Panc1 (cell line): ENCODE measurements around the gene TSPAN2. TPM values are rescaled to one million over a fixed set of nuclear protein-coding genes. Genes with fewer than 3 reads are reported as not detected.

Experiments used
- ATAC-seq: fragments of 200-7000 bp; cut with Tn5 transposase; 2 replicates; pipeline ENCODE4 v1.9.1; 2020; ENCODE audit warnings: mild to moderate bottlenecking, moderate library complexity
- BruUV-seq: library from RNA; stranded (reverse); fragments of 400-500 nt; replicated peaks from 2 replicates; lab custom pipeline; 2021; lab: Mats Ljungman, UMichigan
- CTCF ChIA-PET: fragments of 300-600 bp; sonication (Branson Sonifier 250); formaldehyde crosslinking; loops from one replicate; lab custom pipeline; 2022; ENCODE audit warnings: antibody characterized with exemption; lab: Charles Lee
- POLR2A ChIA-PET: fragments of 300-600 bp; sonication (Branson Sonifier 250); formaldehyde crosslinking; loops from one replicate; lab custom pipeline; 2022; ENCODE audit warnings: antibody characterized with exemption; lab: Charles Lee
- DNase-seq: peaks from one replicate; pipeline ENCODE4 v3.0.0-alpha.2; 2010; ENCODE audit warnings: low read depth, low spot score
- H3K27ac ChIP-seq: 2 replicates; pipeline ENCODE4 v1.5.1; 2011; ENCODE audit warnings: mild to moderate bottlenecking, low read length, inconsistent platforms
- H3K27me3 ChIP-seq: fragments of 200-500 bp; sonication (Bioruptor generic); 2 replicates; pipeline ENCODE4 v1.6.0; 2014; ENCODE audit warnings: low read length, inconsistent platforms; ENCODE audit not compliant: control insufficient read depth, insufficient read depth
- H3K36me3 ChIP-seq: fragments of 200-500 bp; sonication (Bioruptor generic); 2 replicates; pipeline ENCODE4 v1.5.1; 2014; ENCODE audit warnings: inconsistent platforms, mild to moderate bottlenecking, low read length, moderate library complexity; ENCODE audit not compliant: control insufficient read depth, insufficient read depth
- H3K4me1 ChIP-seq: 2 replicates; pipeline ENCODE4 v1.5.1; 2011; ENCODE audit warnings: inconsistent platforms, mild to moderate bottlenecking, low read length, moderate library complexity; ENCODE audit not compliant: control insufficient read depth, insufficient read depth
- H3K4me3 ChIP-seq, 2 experiments: 2 replicates each; pipeline ENCODE4 v1.5.1; 2011 to 2012; ENCODE audit warnings: low read depth in 2 of 2, low read length in 2 of 2, mild to moderate bottlenecking in 2 of 2, inconsistent platforms in 1 of 2, moderate library complexity in 1 of 2
- H3K9me3 ChIP-seq: fragments of 200-500 bp; sonication (Bioruptor generic); 2 replicates; pipeline ENCODE4 v1.5.1; 2014; ENCODE audit warnings: low read depth, mild to moderate bottlenecking, inconsistent platforms, low read length, moderate library complexity; ENCODE audit not compliant: control insufficient read depth, insufficient read depth
- POLR2AphosphoS5 ChIP-seq: IDR thresholded peaks from 2 replicates; pipeline ENCODE4 v1.6.1; 2012; ENCODE audit warnings: mild to moderate bottlenecking, low read depth, low read length, moderate library complexity
- SIN3A ChIP-seq: IDR thresholded peaks from 2 replicates; pipeline ENCODE4 v1.6.1; 2012; ENCODE audit warnings: low read depth, mild to moderate bottlenecking, low read length, moderate library complexity, borderline replicate concordance; ENCODE audit not compliant: insufficient read depth
- TCF7L2 ChIP-seq: IDR thresholded peaks from 2 replicates; pipeline ENCODE4 v1.6.1; 2011; ENCODE audit warnings: mild to moderate bottlenecking, low read depth, low read length, inconsistent platforms
- in situ Hi-C: cut with HindIII; loops from 2 replicates; pipeline ENCODE4 v1.10.0; 2016; ENCODE audit warnings: low sequenced_read_pairs, low pct_unique_long_range_greater_than_20kb
- intact Hi-C: fragments of 100-400 bp; cut with micrococcal nuclease; formaldehyde crosslinking; loops from one replicate; pipeline ENCODE4 v1.10.0; 2022; ENCODE audit not compliant: unreplicated experiment
- total RNA-seq: library from RNA; stranded (reverse); gene quantifications from one replicate; pipeline ENCODE4 v1.2.1, GENCODE V29; 2021; ENCODE audit not compliant: unreplicated experiment
- TF ChIP-seq, protein P1 (sequence below), 2 experiments: IDR thresholded peaks; 2 replicates each; pipeline ENCODE4 v1.6.1; 2011 to 2012; ENCODE audit warnings: low read depth in 2 of 2, control low read depth in 1 of 2, low read length in 1 of 2, mild to moderate bottlenecking in 1 of 2, moderate library complexity in 1 of 2; ENCODE audit not compliant: insufficient read depth in 1 of 2
- TF ChIP-seq, protein P2 (sequence below): fragments of 450-650 bp; IDR thresholded peaks from 2 replicates; pipeline ENCODE4 v1.5.1; 2017; ENCODE audit warnings: mild to moderate bottlenecking

The TSPAN2 gene
- total RNA-seq, 1 experiment from 2014 or later, result not detected

DNA sequence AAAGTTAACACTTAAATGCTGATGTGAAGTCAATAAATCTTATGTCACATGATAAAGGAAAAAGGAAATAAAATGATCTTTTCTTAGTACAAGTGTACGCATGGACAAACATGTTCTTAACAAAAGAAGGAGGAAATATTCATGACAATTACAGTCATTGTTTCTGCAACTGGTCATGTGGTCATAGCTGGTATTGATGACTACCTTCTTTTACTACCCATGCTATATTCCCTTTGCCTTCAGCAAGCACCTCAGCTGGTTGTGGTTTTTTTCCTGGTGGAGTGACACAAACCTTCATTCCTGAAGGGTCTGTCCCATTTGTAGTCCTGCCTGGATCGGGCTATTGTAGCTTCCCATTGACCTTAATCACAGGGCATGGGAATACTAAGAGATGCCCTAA lies 83.1 kb downstream of the TSPAN2 start:
- BruUV-seq, result no TSS peak
- intact Hi-C loops, result no loop called here
- Histone ChIP-seq H3K4me1 (no peaks in the 10 kb centered on the region), H3K27ac (no peak overlapping the region), H3K36me3 (no peaks in the 10 kb centered on the region), H3K9me3 (no peaks in the 10 kb centered on the region), H3K4me3 (no peak overlapping the region), H3K27me3 (no peaks in the 10 kb centered on the region)
- in situ Hi-C loops, result no loop called here
- TF ChIP-seq, protein P1, sequence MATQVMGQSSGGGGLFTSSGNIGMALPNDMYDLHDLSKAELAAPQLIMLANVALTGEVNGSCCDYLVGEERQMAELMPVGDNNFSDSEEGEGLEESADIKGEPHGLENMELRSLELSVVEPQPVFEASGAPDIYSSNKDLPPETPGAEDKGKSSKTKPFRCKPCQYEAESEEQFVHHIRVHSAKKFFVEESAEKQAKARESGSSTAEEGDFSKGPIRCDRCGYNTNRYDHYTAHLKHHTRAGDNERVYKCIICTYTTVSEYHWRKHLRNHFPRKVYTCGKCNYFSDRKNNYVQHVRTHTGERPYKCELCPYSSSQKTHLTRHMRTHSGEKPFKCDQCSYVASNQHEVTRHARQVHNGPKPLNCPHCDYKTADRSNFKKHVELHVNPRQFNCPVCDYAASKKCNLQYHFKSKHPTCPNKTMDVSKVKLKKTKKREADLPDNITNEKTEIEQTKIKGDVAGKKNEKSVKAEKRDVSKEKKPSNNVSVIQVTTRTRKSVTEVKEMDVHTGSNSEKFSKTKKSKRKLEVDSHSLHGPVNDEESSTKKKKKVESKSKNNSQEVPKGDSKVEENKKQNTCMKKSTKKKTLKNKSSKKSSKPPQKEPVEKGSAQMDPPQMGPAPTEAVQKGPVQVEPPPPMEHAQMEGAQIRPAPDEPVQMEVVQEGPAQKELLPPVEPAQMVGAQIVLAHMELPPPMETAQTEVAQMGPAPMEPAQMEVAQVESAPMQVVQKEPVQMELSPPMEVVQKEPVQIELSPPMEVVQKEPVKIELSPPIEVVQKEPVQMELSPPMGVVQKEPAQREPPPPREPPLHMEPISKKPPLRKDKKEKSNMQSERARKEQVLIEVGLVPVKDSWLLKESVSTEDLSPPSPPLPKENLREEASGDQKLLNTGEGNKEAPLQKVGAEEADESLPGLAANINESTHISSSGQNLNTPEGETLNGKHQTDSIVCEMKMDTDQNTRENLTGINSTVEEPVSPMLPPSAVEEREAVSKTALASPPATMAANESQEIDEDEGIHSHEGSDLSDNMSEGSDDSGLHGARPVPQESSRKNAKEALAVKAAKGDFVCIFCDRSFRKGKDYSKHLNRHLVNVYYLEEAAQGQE (IDR thresholded peaks at IDR 0.05; ENCODE audit: insufficient read depth in 1 of 2, low read depth in 2 of 2, low read length in 1 of 2), result no peak
- no peak for TF ChIP-seq SIN3A
- no peak for TF ChIP-seq TCF7L2
- no peak for TF ChIP-seq POLR2AphosphoS5
- TF ChIP-seq, protein P2, sequence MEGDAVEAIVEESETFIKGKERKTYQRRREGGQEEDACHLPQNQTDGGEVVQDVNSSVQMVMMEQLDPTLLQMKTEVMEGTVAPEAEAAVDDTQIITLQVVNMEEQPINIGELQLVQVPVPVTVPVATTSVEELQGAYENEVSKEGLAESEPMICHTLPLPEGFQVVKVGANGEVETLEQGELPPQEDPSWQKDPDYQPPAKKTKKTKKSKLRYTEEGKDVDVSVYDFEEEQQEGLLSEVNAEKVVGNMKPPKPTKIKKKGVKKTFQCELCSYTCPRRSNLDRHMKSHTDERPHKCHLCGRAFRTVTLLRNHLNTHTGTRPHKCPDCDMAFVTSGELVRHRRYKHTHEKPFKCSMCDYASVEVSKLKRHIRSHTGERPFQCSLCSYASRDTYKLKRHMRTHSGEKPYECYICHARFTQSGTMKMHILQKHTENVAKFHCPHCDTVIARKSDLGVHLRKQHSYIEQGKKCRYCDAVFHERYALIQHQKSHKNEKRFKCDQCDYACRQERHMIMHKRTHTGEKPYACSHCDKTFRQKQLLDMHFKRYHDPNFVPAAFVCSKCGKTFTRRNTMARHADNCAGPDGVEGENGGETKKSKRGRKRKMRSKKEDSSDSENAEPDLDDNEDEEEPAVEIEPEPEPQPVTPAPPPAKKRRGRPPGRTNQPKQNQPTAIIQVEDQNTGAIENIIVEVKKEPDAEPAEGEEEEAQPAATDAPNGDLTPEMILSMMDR, result no peak
- ATAC-seq (no peak), DNase-seq (no peak)
- POLR2A ChIA-PET, result no interaction called here
- CTCF ChIA-PET, result no interaction called here

Other genes with a start within 250 kb of the TSPAN2 start
- gene SYCP1, start 234.6 kb downstream of the TSPAN2 start, total RNA-seq, result not detected
- gene TSHB, start 59.7 kb downstream of the TSPAN2 start, total RNA-seq, result not detected
- not detected for gene NGF, start 248.7 kb upstream of the TSPAN2 start, total RNA-seq